Osteocyte (in vitro differentiated cells): ENCODE results near the gene NRG3. TPM values are rescaled to one million over a fixed set of nuclear protein-coding genes. Genes with fewer than 3 reads are reported as not detected.

Source experiments
- DNase-seq: peaks from one replicate; pipeline ENCODE4 v3.0.0; 2021; ENCODE audit warnings: mixed read lengths; ENCODE audit not compliant: unreplicated experiment; ENCODE audit errors: extremely low spot score
- H3K27ac Mint-ChIP-seq: one replicate; pipeline ENCODE4 v1.8.0; 2021; ENCODE audit warnings: mild to moderate bottlenecking, mixed read lengths; ENCODE audit not compliant: unreplicated experiment
- H3K27me3 Mint-ChIP-seq: one replicate; pipeline ENCODE4 v1.8.0; 2021; ENCODE audit warnings: mixed read lengths; ENCODE audit not compliant: unreplicated experiment
- H3K36me3 Mint-ChIP-seq: one replicate; pipeline ENCODE4 v1.8.0; 2021; ENCODE audit warnings: mixed read lengths; ENCODE audit not compliant: unreplicated experiment
- H3K4me1 Mint-ChIP-seq: one replicate; pipeline ENCODE4 v1.8.0; 2021; ENCODE audit warnings: mixed read lengths; ENCODE audit not compliant: unreplicated experiment
- H3K4me3 Mint-ChIP-seq: one replicate; pipeline ENCODE4 v1.8.0; 2021; ENCODE audit warnings: mild to moderate bottlenecking, moderate library complexity, mixed read lengths; ENCODE audit not compliant: unreplicated experiment
- H3K9me3 Mint-ChIP-seq: one replicate; pipeline ENCODE4 v1.8.0; 2021; ENCODE audit warnings: mixed read lengths; ENCODE audit not compliant: unreplicated experiment
- CTCF ChIP-seq: fragments of 200-600 bp; sonication (generic); IDR thresholded peaks from 2 replicates; pipeline ENCODE4 v1.5.0; 2021; ENCODE audit warnings: antibody characterized with exemption, mild to moderate bottlenecking, moderate library complexity
- total RNA-seq: library from RNA; stranded (reverse); gene quantifications from 2 replicates; pipeline ENCODE4 v1.2.1, GENCODE V29; 2021

NRG3 gene
- total RNA-seq, 1 donor from 2014 or later: not detected

- Mint-ChIP-seq H3K4me1 (no peaks in the 10 kb centered on the region), H3K27ac (no peak overlapping the region), H3K27me3 (no peaks in the 10 kb centered on the region), H3K9me3 (peaks cover 38% of the 10 kb centered on the region), H3K36me3 (no peaks in the 10 kb centered on the region), H3K4me3 (no peak overlapping the region)
- DNase-seq: no peak
- TF ChIP-seq CTCF: no peak
Observed at GRCh38 chr10:82463614-82464013, 588.6 kb downstream of the NRG3 start.

DNA sequence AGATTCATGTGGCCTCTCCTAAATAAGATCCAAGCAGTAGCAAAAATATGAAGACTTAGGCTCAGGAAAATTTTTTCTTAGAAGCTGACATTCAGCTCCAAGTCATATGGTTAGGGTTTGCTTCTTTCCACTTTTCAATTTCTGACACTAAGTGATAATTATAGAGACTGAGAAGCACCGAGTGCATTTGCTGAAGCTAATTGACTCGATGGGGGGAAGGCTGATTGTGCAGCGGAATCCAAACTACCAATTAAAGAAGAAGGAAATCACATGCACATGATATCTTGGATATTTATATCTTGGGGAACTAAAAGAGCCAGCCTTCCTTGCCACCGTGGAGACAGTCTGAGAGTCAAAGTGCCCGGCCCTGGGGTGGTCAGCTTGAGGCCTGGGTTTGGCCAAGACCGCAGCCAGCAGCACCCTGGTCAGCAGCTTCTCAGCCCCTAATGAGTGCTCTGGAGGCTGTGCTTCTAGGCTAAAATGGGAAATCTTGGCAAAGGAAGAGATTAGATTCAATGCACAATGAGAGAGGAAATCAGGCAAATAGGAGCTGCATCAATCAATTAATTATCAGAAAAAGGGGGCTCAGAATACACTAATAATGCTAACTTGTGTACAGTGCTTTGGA lies 589.3 kb downstream of the NRG3 start:
- DNase-seq: no peak
- H3K36me3 Mint-ChIP-seq: no peaks in the 10 kb centered on the region
- H3K4me3 Mint-ChIP-seq: no peak overlapping the region
- no peaks in the 10 kb centered on the region for H3K27me3 Mint-ChIP-seq
- no peak overlapping the region for H3K27ac Mint-ChIP-seq
- no peaks in the 10 kb centered on the region for H3K4me1 Mint-ChIP-seq
- no peak for TF ChIP-seq CTCF
- peaks cover 43% of the 10 kb centered on the region for H3K9me3 Mint-ChIP-seq

DNA sequence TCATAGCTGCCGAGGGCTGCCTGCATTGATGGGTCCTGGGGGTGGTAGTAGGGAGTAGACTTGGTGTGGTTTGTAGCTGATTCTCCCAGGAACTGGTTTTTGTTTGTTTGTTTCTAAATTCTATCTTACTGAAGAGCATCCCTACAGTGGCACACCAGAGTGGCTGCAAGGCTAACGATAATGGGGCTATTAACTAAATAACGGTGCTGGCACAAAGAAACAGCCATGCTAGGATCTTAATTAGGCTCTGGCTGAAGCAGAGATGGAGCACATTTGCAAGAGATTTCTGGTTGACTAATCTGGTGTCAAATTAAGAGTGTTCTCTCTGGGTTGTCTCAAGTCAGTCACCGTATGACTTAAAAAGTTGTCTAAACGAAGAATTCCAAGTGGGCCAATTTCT lies 590.0 kb downstream of the NRG3 start:
- no peak for DNase-seq
- H3K4me1 Mint-ChIP-seq: no peaks in the 10 kb centered on the region
- no peak overlapping the region for H3K4me3 Mint-ChIP-seq
- no peak overlapping the region for H3K27ac Mint-ChIP-seq
- H3K36me3 Mint-ChIP-seq: no peaks in the 10 kb centered on the region
- TF ChIP-seq CTCF: no peak
- H3K27me3 Mint-ChIP-seq: no peaks in the 10 kb centered on the region
- H3K9me3 Mint-ChIP-seq: peaks cover 41% of the 10 kb centered on the region

- TF ChIP-seq CTCF: no peak
- no peak overlapping the region for H3K27ac Mint-ChIP-seq
- H3K4me3 Mint-ChIP-seq: no peak overlapping the region
- peaks cover 29% of the 10 kb centered on the region for H3K9me3 Mint-ChIP-seq
- no peaks in the 10 kb centered on the region for H3K4me1 Mint-ChIP-seq
- DNase-seq: no peak
- no peaks in the 10 kb centered on the region for H3K36me3 Mint-ChIP-seq
- no peaks in the 10 kb centered on the region for H3K27me3 Mint-ChIP-seq
Observed at GRCh38 chr10:82468453-82468852, 593.5 kb downstream of the NRG3 start.

DNA sequence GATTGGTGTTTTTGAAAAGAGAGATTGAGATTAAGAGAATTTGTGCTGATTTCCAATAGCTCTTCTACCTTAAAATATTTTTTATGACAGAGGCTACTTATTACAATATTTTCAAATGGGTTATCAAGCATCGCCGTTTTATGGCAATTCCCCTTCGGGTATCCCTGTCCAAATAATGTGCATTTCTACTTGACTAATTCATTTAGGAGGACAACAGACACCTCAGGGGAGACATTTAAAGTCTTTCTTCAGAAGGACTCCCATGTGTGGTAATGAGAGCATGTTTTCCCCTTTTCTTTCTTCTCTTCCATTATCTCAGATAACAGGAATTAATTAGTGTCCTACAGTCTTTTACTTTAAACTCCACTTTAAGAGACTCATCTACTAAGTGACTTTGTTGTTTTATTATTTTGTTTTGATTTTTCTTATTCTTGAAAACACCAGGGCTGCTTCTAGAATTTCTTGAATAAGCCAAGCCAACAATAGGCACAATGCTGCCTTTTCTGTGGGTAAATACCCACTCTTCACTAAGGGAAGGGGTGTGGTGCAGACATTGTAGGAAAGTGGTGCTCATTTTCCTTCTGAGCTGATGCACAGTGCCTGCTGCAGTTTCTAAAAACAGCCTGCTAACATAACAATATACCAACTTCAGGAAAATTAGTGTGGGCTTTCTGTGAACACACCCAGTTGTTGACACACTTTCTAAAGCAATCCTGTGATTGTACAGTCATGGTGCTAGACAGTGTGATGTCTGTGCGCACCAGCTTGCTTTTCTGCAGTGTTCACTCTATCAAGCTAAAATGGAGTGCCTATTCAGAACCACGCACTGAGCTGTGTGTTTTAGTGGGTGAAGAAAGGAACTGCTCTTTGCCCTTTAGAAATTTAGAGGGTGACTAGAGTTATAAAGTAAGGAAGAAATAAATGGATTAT lies 597.7 kb downstream of the NRG3 start:
- peaks cover 36% of the 10 kb centered on the region for H3K9me3 Mint-ChIP-seq
- H3K27ac Mint-ChIP-seq: no peak overlapping the region

More for the DNA sequence above, 597.7 kb downstream of the NRG3 start:
- Mint-ChIP-seq H3K27me3 (no peaks in the 10 kb centered on the region), H3K4me1 (no peaks in the 10 kb centered on the region), H3K36me3 (no peaks in the 10 kb centered on the region), H3K4me3 (no peak overlapping the region)
- no peak for TF ChIP-seq CTCF
- no peak for DNase-seq
